ENCODE results near the gene NGEF. TPM values are rescaled to one million over a fixed set of nuclear protein-coding genes. Genes with fewer than 3 reads are reported as not detected.

Gene NGEF
- polyA plus RNA-seq, 1 of the 3 experiments (the other 2 are of a cell fraction), result 1.4 TPM

GRCh38 chr2:232878855-232879617, 134.0 kb downstream of the NGEF start:
- no peak for TF ChIP-seq TEAD4 (IDR thresholded peaks at IDR 0.05; ENCODE audit: borderline replicate concordance, insufficient read depth)
- TF ChIP-seq FOSL2 (IDR thresholded peaks at IDR 0.05; ENCODE audit: borderline replicate concordance, low read depth), result no peak
- no peak for TF ChIP-seq USF2 (IDR thresholded peaks at IDR 0.05; ENCODE audit: borderline replicate concordance, low read depth, low read length)
- TF ChIP-seq MEF2A (IDR thresholded peaks at IDR 0.05; ENCODE audit: borderline replicate concordance, low read depth), result no peak
- TF ChIP-seq GATA2 (CRISPR knock-in tag; IDR thresholded peaks at IDR 0.05), result no peak
- no peak for TF ChIP-seq SMC3 (IDR thresholded peaks at IDR 0.05; ENCODE audit: low read depth, low read length)
- no peak for TF ChIP-seq MAX (IDR thresholded peaks at IDR 0.05; ENCODE audit: low read depth)
- TF ChIP-seq REST (IDR thresholded peaks at IDR 0.05; ENCODE audit: low read depth, low read length), result no peak
- no peak for TF ChIP-seq NRF1 (IDR thresholded peaks at IDR 0.05; ENCODE audit: low read depth, low read length)
- Histone ChIP-seq H3K9me2 (no peaks in the 10 kb centered on the region), H3K27ac (ENCODE audit: low read depth in 2 of 2, low read length in 1 of 2) (no peak overlapping the region), H3K4me3 (ENCODE audit: low read depth in 2 of 2, low read length in 1 of 2) (no peak overlapping the region), H3K36me3 (replicated peaks in 1 of 2; ENCODE audit: control insufficient read depth in 1 of 2, insufficient read depth in 2 of 2, low read length in 1 of 2) (no peaks in the 10 kb centered on the region), H3K9me3 (no peaks in the 10 kb centered on the region), H3K79me2 (ENCODE audit: insufficient read depth) (no peaks in the 10 kb centered on the region), H3F3A (replicated peaks; ENCODE audit: insufficient read depth) (no peaks in the 10 kb centered on the region), H3K9ac (no peak overlapping the region), H3K4me2 (no peak overlapping the region), H3K27me3 (ENCODE audit: insufficient read depth) (no peaks in the 10 kb centered on the region), H2AFZ (ENCODE audit: low read depth) (no peak overlapping the region), H4K20me1 (ENCODE audit: insufficient read depth) (no peaks in the 10 kb centered on the region), H3K4me1 (ENCODE audit: control insufficient read depth in 1 of 2, insufficient read depth in 2 of 2, low read depth in 1 of 2, low read length in 1 of 2) (peaks cover 0 to 5% of the 10 kb centered on the region in 2 experiments; a peak in 1 of 4 replicates)
- peak; percentile 18 for DNase-seq
- CTCF ChIA-PET, result interaction anchor here (0.6 to 0.7 kb wide), 2 partner anchors 8 to 1073 kb away, joined by 3 read pairs; no protein-coding TSS in a partner anchor
- WGBS (ENCODE audit: low lambda C conversion rate), result 84% methylated on average over 10 of the region's 20 CpGs
- POLR2A ChIA-PET, result interaction anchor here (0.6 kb wide), 1 partner anchor 328 kb away, joined by 3 read pairs; no protein-coding TSS in a partner anchor

- no peak overlapping the region for H3K9ac ChIP-seq
- no peaks in the 10 kb centered on the region for H3K9me3 ChIP-seq
- POLR2A ChIA-PET, result no interaction called here
- no peak overlapping the region for H3K4me2 ChIP-seq
- no peaks in the 10 kb centered on the region for H3K9me2 ChIP-seq
- H3K4me1 ChIP-seq (ENCODE audit: control insufficient read depth in 1 of 2, insufficient read depth in 2 of 2, low read depth in 1 of 2, low read length in 1 of 2), result peaks cover 0 to 6% of the 10 kb centered on the region in 2 experiments; a peak in 1 of 4 replicates
- no peaks in the 10 kb centered on the region for H3F3A ChIP-seq (replicated peaks; ENCODE audit: insufficient read depth)
- H3K27ac ChIP-seq (ENCODE audit: low read depth in 2 of 2, low read length in 1 of 2), result no peak overlapping the region
- H4K20me1 ChIP-seq (ENCODE audit: insufficient read depth), result no peaks in the 10 kb centered on the region
- H3K27me3 ChIP-seq (ENCODE audit: insufficient read depth), result no peaks in the 10 kb centered on the region
- H3K79me2 ChIP-seq (ENCODE audit: insufficient read depth), result no peaks in the 10 kb centered on the region
- H3K4me3 ChIP-seq (ENCODE audit: low read depth in 2 of 2, low read length in 1 of 2), result no peak overlapping the region
- no peak overlapping the region for H2AFZ ChIP-seq (ENCODE audit: low read depth)
- CTCF ChIA-PET, result interaction anchor here (0.6 to 1.2 kb wide), 4 partner anchors 9 to 1072 kb away, joined by 3 to 4 read pairs (median 3); no protein-coding TSS in a partner anchor
- no peaks in the 10 kb centered on the region for H3K36me3 ChIP-seq (replicated peaks in 1 of 2; ENCODE audit: control insufficient read depth in 1 of 2, insufficient read depth in 2 of 2, low read length in 1 of 2)
- peak; percentile 27 for DNase-seq
- WGBS (ENCODE audit: low lambda C conversion rate), result 95% methylated on average over 9 of the region's 13 CpGs
- no peak for TF ChIP-seq IRF3 (IDR thresholded peaks at IDR 0.05; ENCODE audit: low read depth, low read length)
- TF ChIP-seq MAX (IDR thresholded peaks at IDR 0.05; ENCODE audit: low read depth), result no peak
- TF ChIP-seq RXRA (IDR thresholded peaks at IDR 0.05; ENCODE audit: borderline replicate concordance, low read depth), result no peak
- no peak for TF ChIP-seq NRF1 (IDR thresholded peaks at IDR 0.05; ENCODE audit: low read depth, low read length)
- no peak for TF ChIP-seq REST (IDR thresholded peaks at IDR 0.05; ENCODE audit: low read depth, low read length)
- no peak for TF ChIP-seq MEF2A (IDR thresholded peaks at IDR 0.05; ENCODE audit: borderline replicate concordance, low read depth)
These were observed 135.0 kb downstream of the NGEF start for GRCh38 chr2:232877940-232878511.
